Erythroblast (primary cell): ENCODE results near the gene SLC11A1.

Experiments
- GATA1 ChIP-seq: IDR thresholded peaks from 2 replicates; pipeline ENCODE4 v1.6.1; 2011; ENCODE audit warnings: low read depth, mild to moderate bottlenecking, control low read depth, low read length, moderate library complexity
- POLR2A ChIP-seq: IDR thresholded peaks from 2 replicates; pipeline ENCODE4 v1.6.1; 2011; ENCODE audit warnings: mild to moderate bottlenecking, low read length

GRCh38 chr2:218406209-218406948 is 24.3 kb downstream of the SLC11A1 start:
- peak; percentile 57 for TF ChIP-seq POLR2A
- TF ChIP-seq GATA1: no peak
